HG03575 (cell line): Measurements from ENCODE around the gene HS3ST3A1.
"Not testable (repeated sequence)": the region's sequence is repeated elsewhere in the genome, so short reads cannot be mapped to it uniquely, and the experiment has no call there.

Experiments used
- ATAC-seq: cut with Tn5 transposase; IDR thresholded peaks from one replicate; pipeline ENCODE4 v1.9.1; 2021; ENCODE audit not compliant: unreplicated experiment, insufficient number of reproducible peaks, low FRiP score; ENCODE audit errors: extremely low read depth

HS3ST3A1 gene

GRCh38 chr17:13581925-13582324, 19.8 kb downstream of the HS3ST3A1 start:
- ATAC-seq = no peak

GRCh38 chr17:13580790-13581189, 20.9 kb downstream of the HS3ST3A1 start:
- ATAC-seq = no peak

GRCh38 chr17:13576661-13577526, 24.8 kb downstream of the HS3ST3A1 start:
- no peak for ATAC-seq

- ATAC-seq = no peak
These were observed 25.8 kb downstream of the HS3ST3A1 start for GRCh38 chr17:13575922-13576419.

GRCh38 chr17:13575466-13575865, 26.3 kb downstream of the HS3ST3A1 start:
- ATAC-seq = no peak

GRCh38 chr17:13572581-13572980, 29.1 kb downstream of the HS3ST3A1 start:
- ATAC-seq = no peak

GRCh38 chr17:13569398-13570123, 32.2 kb downstream of the HS3ST3A1 start:
- ATAC-seq = no peak

GRCh38 chr17:13568582-13569397, 32.9 kb downstream of the HS3ST3A1 start:
- ATAC-seq = no peak

GRCh38 chr17:13563866-13564265, 37.9 kb downstream of the HS3ST3A1 start:
- no peak for ATAC-seq

- ATAC-seq = no peak
These were observed 39.4 kb downstream of the HS3ST3A1 start for GRCh38 chr17:13562271-13562800.

GRCh38 chr17:13561606-13562270, 40.0 kb downstream of the HS3ST3A1 start:
- no peak for ATAC-seq

- ATAC-seq = no peak
These were observed 40.8 kb downstream of the HS3ST3A1 start for GRCh38 chr17:13560935-13561334.

- ATAC-seq = no peak
These were observed 43.1 kb downstream of the HS3ST3A1 start for GRCh38 chr17:13558588-13558987.

GRCh38 chr17:13557077-13557476, 44.7 kb downstream of the HS3ST3A1 start:
- no peak for ATAC-seq

GRCh38 chr17:13554231-13554630, 47.5 kb downstream of the HS3ST3A1 start:
- no peak for ATAC-seq

GRCh38 chr17:13550291-13550690, 51.4 kb downstream of the HS3ST3A1 start:
- no peak for ATAC-seq

GRCh38 chr17:13548576-13548975, 53.2 kb downstream of the HS3ST3A1 start:
- not testable (repeated sequence) for ATAC-seq

- ATAC-seq = no peak
These were observed 54.9 kb downstream of the HS3ST3A1 start for GRCh38 chr17:13546851-13547250.
